GM13976 (cell line): ENCODE measurements around the gene CNPY1.

Source experiments
- DNase-seq: peaks from one replicate; pipeline ENCODE4 v3.0.0; 2012; ENCODE audit warnings: low spot score
- in situ Hi-C: fragments of 300-500 bp; cut with MboI; formaldehyde crosslinking; loops from one replicate; pipeline ENCODE4 v1.12.0; 2022; ENCODE audit warnings: low sequenced_read_pairs, mixed read lengths, inconsistent platforms; ENCODE audit not compliant: unreplicated experiment
- TF ChIP-seq, protein P1 (sequence below): IDR thresholded peaks from 2 replicates; pipeline ENCODE4 v1.5.1; 2012; ENCODE audit warnings: borderline replicate concordance, mild to moderate bottlenecking; ENCODE audit not compliant: insufficient read depth; ENCODE audit errors: extremely low read depth, missing control alignments, control extremely low read depth

Gene CNPY1

DNA sequence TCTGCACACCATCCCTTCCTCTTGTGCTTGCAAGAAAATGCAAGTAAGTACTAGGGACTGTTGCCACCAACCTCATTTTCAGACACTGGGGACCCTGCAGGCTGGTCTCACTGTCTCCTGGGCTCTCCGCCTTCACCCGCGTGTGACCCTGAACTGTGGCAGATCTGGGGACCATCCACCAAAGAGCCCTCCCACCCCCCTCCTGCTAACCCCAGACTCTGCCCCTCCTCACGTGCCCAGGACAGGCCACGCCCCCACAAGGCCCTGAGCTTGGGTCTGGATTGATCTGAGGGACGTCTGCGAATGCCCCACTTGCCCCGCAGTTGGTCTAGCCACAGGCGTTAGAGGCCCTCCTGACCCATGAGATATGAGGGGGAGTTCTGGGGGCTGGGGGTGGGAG is 8.1 kb downstream of the CNPY1 start:
- DNase-seq: no peak
- TF ChIP-seq, protein P1, sequence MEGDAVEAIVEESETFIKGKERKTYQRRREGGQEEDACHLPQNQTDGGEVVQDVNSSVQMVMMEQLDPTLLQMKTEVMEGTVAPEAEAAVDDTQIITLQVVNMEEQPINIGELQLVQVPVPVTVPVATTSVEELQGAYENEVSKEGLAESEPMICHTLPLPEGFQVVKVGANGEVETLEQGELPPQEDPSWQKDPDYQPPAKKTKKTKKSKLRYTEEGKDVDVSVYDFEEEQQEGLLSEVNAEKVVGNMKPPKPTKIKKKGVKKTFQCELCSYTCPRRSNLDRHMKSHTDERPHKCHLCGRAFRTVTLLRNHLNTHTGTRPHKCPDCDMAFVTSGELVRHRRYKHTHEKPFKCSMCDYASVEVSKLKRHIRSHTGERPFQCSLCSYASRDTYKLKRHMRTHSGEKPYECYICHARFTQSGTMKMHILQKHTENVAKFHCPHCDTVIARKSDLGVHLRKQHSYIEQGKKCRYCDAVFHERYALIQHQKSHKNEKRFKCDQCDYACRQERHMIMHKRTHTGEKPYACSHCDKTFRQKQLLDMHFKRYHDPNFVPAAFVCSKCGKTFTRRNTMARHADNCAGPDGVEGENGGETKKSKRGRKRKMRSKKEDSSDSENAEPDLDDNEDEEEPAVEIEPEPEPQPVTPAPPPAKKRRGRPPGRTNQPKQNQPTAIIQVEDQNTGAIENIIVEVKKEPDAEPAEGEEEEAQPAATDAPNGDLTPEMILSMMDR: no peak
- in situ Hi-C loops: loop anchor here (10.0 to 25.0 kb wide), 2 partner anchors 93 to 626 kb away; no protein-coding TSS in a partner anchor

DNA sequence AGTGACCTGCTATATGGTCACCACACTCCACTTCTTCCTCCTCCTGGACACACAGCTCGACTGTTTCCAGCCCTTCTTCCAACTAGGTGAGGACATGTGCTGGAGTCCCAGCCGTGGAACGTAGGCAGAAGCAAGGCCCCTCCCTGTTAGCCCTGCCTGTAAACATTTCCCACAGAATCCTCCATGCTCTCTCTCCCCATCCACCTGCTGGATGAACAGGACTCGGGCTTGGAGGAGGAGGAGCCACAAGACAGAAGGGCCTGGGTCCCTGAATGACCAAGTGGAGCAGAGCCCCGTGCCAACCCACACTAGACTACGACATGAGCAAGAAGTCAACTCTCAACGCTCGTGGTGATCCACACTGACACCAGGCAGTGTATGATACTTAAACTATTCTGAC is 9.9 kb downstream of the CNPY1 start:
- DNase-seq: no peak
- TF ChIP-seq, protein P1: no peak
- in situ Hi-C loops: loop anchor here (10.0 to 25.0 kb wide), 2 partner anchors 92 to 624 kb away; no protein-coding TSS in a partner anchor

DNA sequence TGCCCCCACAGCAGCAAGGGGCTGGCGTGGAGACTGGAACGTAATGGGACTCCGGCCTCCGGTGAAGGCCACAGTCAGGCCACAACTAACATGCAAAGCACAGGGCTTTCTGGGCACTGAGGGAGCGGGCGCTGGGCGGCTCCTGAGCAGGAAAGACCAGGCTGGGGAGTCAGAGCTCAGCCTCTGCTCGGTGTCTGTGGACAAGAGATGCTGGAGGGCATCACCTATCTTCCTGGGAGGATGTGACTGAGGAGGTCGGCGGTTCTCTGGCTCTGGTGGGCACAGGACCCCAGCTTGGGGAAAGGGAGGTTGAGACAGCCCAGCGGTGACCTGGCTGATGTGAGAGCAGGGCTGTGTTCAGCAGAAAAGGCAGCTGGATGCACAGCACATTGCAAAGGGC is 11.7 kb downstream of the CNPY1 start:
- in situ Hi-C loops: loop anchor here (10.0 to 25.0 kb wide), 2 partner anchors 90 to 622 kb away; no protein-coding TSS in a partner anchor
- TF ChIP-seq, protein P1: no peak
- DNase-seq: no peak

DNA sequence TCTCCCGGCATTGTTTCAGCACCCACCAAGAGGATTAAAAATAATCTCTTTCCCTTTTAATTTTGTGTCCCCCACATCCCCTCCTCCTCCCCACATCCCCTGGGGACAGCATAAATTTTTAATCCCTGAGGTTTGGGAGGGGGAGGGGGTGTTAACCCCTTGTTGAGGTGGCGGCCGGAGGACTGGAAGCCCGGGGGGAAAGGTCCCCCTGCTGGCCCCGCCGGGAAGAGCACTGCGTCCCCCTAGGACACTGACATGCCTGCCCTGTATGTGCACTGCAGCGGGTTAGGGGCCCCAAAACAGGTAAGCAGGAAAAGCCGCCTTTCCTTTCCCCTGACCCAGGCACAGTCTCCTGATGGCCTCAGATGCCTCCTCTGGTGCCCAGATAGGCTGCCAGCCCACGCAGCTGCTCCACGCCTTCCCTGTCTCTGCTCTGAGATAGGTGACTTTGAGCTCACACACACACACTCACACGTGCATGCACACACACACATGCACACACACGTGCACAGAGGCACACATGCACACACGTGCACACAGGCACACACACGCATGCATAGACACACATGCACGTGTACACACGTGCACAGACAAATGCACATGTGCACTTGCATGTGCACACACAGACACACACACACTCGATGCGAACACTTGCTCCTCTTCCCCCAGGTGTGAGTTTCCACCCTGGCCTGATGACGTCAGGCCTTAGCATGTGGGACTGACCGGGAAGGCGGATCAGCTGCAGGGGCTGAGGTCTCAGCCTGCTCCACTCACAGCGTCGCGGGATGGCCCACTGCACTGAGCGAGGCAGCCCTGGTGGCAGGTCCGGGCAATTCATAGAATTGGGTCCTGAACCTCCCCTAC is 12.3 kb downstream of the CNPY1 start:
- DNase-seq: peak; percentile 85
- TF ChIP-seq, protein P1: peak; percentile 40
- in situ Hi-C loops: loop anchor here (10.0 to 25.0 kb wide), 2 partner anchors 89 to 622 kb away; no protein-coding TSS in a partner anchor

DNA sequence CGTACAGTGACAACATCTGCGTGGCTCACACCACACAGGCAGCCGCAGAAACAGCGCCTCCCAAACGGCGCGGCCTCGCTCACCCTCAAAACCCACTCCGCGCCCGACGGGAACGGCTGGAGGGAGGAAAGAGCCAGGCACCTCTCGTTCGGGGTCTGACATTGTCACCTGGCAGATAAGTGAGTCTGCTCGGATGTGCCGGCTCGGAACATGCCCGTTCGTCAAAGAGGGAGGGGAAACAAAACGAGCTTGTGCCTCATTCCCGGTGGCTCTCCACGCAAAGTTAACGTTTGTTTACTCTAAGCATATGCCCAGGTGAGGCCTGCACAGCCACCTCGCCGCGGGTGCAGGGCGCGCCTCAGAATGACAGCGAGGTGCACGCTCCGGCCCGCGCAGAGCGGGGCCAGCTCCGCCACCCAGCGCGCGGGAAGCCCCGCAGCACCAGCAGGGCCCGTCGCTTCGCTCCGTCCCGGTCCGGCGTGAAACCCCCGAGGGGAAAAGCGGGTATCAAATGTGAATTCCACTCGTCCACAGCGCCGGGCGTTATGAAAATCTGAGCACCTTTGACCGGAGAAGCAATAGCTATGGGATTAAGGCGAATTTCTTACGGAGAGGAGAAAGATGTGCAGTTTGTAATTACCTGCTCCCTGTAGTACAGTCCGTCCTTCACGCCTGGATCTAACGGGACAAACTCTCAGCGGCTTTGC is 13.1 kb downstream of the CNPY1 start:
- TF ChIP-seq, protein P1: no peak
- DNase-seq: no peak
- in situ Hi-C loops: loop anchor here (10.0 to 25.0 kb wide), 2 partner anchors 88 to 621 kb away; no protein-coding TSS in a partner anchor

DNA sequence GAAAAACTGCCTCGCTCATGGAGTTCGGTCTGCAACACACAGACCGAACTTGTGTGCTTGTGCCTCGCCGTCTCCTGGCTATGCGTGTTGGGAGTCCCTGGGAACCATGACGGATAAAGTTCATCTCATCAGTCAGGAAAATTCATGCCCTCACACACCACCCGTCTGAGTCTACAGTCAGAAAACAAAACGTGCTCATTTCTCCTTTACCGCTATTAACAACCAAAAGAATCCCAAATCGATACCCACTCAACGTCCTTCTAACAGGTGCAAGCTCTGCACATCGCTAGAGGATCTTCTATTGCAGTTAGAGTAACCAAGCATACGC is 13.6 kb downstream of the CNPY1 start:
- in situ Hi-C loops: loop anchor here (10.0 to 25.0 kb wide), 2 partner anchors 88 to 620 kb away; no protein-coding TSS in a partner anchor
- DNase-seq: no peak
- TF ChIP-seq, protein P1: no peak
